Mucosa of descending colon (tissue), 3 donors: ENCODE data around the gene SH3PXD2A. TPM values are rescaled to one million over a fixed set of nuclear protein-coding genes. Genes with fewer than 3 reads are reported as not detected.
A peak's percentile ranks its signal among the peaks of the same experiment; 100 is the strongest.

ENCODE experiments used
- ATAC-seq: fragments of 200-7000 bp; cut with Tn5 transposase; one replicate; pipeline ENCODE4 v1.9.1; 2020; ENCODE audit warnings: mild to moderate bottlenecking, moderate library complexity
- DNase-seq, 3 donors: peaks; one replicate each; pipeline ENCODE4 v3.0.0-alpha.2; 2020
- H3K36me3 ChIP-seq: fragments of 200-600 bp; one replicate; pipeline ENCODE4 v1.8.0; 2021; ENCODE audit warnings: low read depth, mild to moderate bottlenecking
- H3K4me1 ChIP-seq: fragments of 200-600 bp; one replicate; pipeline ENCODE4 v1.8.0; 2021; ENCODE audit warnings: low read depth, mild to moderate bottlenecking
- H3K4me3 ChIP-seq: fragments of 200-600 bp; one replicate; pipeline ENCODE4 v1.8.0; 2021; ENCODE audit warnings: mild to moderate bottlenecking
- H3K9me3 ChIP-seq: fragments of 200-600 bp; one replicate; pipeline ENCODE4 v1.8.0; 2021; ENCODE audit warnings: mild to moderate bottlenecking
- CTCF ChIP-seq: fragments of 200-600 bp; IDR thresholded peaks from one replicate; pipeline ENCODE4 v1.8.0; 2022; ENCODE audit warnings: antibody characterized with exemption, mild to moderate bottlenecking
- intact Hi-C, 2 donors: fragments of 100-400 bp; cut with DNase I in 1 of 2; cut with micrococcal nuclease in 1 of 2; formaldehyde crosslinking; loops; one replicate each; pipeline versions ENCODE4 v1.11.0 to v1.11.1; 2022; cut with DNase I, micrococcal nuclease
- total RNA-seq, 3 donors: library from RNA; stranded (reverse); fragmentation: NEBNext Ultra II Directional in 2 of 3; extraction: Animal tissue kit (Norgen Biotek cat#: 25700) in 2 of 3; gene quantifications; one replicate each; pipeline versions ENCODE4 v1.2.1 to v1.2.4, GENCODE V29; 2021 to 2023
- donor health status: DM: no; HTN: no; CAD: no; lungs with moderate emphysema.
- donor health status: DM: no; HTN: no; CAD: no.
- donor health status: DM: no; HTN: yes; CAD: no.

SH3PXD2A gene
- total RNA-seq, 3 donors from 2014 or later = 46.1 to 91.4 (median 60.6) TPM

GRCh38 chr10:103570844-103571655 lies 284.3 kb downstream of the SH3PXD2A start:
- no peak for TF ChIP-seq CTCF
- peak in 2 of 3 donors; percentile 56 to 70 for DNase-seq
- Histone ChIP-seq H3K4me3 (no peak overlapping the region), H3K4me1 (peaks cover 3% of the 10 kb centered on the region), H3K9me3 (no peaks in the 10 kb centered on the region), H3K36me3 (no peaks in the 10 kb centered on the region)
- ATAC-seq = peak; percentile 79
- intact Hi-C loops = no loop called here

GRCh38 chr10:103569896-103570295 lies 285.5 kb downstream of the SH3PXD2A start:
- no peak for TF ChIP-seq CTCF
- H3K4me1 ChIP-seq = peaks cover 3% of the 10 kb centered on the region
- ATAC-seq (no peak), DNase-seq (peak in 1 of 3 donors; percentile 16)
- intact Hi-C loops = no loop called here
- no peaks in the 10 kb centered on the region for H3K9me3 ChIP-seq
- H3K4me3 ChIP-seq = no peak overlapping the region
- no peaks in the 10 kb centered on the region for H3K36me3 ChIP-seq

GRCh38 chr10:103568505-103568904 lies 286.9 kb downstream of the SH3PXD2A start:
- intact Hi-C loops = no loop called here
- TF ChIP-seq CTCF = no peak
- DNase-seq = no peak

GRCh38 chr10:103566536-103566935 lies 288.8 kb downstream of the SH3PXD2A start:
- DNase-seq (no peak), ATAC-seq (no peak)
- intact Hi-C loops = no loop called here
- no peak overlapping the region for H3K4me3 ChIP-seq
- TF ChIP-seq CTCF = no peak
- H3K36me3 ChIP-seq = no peaks in the 10 kb centered on the region
- H3K4me1 ChIP-seq = peaks cover 3% of the 10 kb centered on the region
- no peaks in the 10 kb centered on the region for H3K9me3 ChIP-seq

More at GRCh38 chr10:103568505-103568904, 286.9 kb downstream of the SH3PXD2A start:
- Histone ChIP-seq H3K9me3 (no peaks in the 10 kb centered on the region), H3K4me1 (peaks cover 3% of the 10 kb centered on the region), H3K4me3 (no peak overlapping the region), H3K36me3 (no peaks in the 10 kb centered on the region)
- ATAC-seq = no peak

GRCh38 chr10:103564776-103565520 lies 290.4 kb downstream of the SH3PXD2A start:
- TF ChIP-seq CTCF = peak; percentile 41
- Histone ChIP-seq H3K9me3 (no peaks in the 10 kb centered on the region), H3K36me3 (no peaks in the 10 kb centered on the region), H3K4me3 (no peak overlapping the region), H3K4me1 (no peaks in the 10 kb centered on the region)
- peak; percentile 49 to 67 (median 60) for DNase-seq
- ATAC-seq = peak; percentile 81
- intact Hi-C loops = no loop called here
